HG03354 (cell line): ENCODE results near the gene ZIC1.

Experiments used
- ATAC-seq: cut with Tn5 transposase; IDR thresholded peaks from one replicate; pipeline ENCODE4 v1.9.1; 2021; ENCODE audit warnings: mild to moderate bottlenecking; ENCODE audit not compliant: unreplicated experiment, poor library complexity, severe bottlenecking

ZIC1 gene

GRCh38 chr3:147393261-147393942, 15.8 kb upstream of the ZIC1 start:
- ATAC-seq: no peak

GRCh38 chr3:147393943-147394883, 15.0 kb upstream of the ZIC1 start:
- ATAC-seq: no peak

- no peak for ATAC-seq
Observed at GRCh38 chr3:147394884-147395225, 14.3 kb upstream of the ZIC1 start.

GRCh38 chr3:147395899-147396711, 13.1 kb upstream of the ZIC1 start:
- ATAC-seq: no peak

GRCh38 chr3:147396712-147397046, 12.5 kb upstream of the ZIC1 start:
- no peak for ATAC-seq

GRCh38 chr3:147397155-147397874, 11.8 kb upstream of the ZIC1 start:
- ATAC-seq: no peak

GRCh38 chr3:147397875-147398812, 11.0 kb upstream of the ZIC1 start:
- ATAC-seq: no peak

- no peak for ATAC-seq
Observed at GRCh38 chr3:147398813-147399534, 10.2 kb upstream of the ZIC1 start.

GRCh38 chr3:147400111-147400510, 9.1 kb upstream of the ZIC1 start:
- ATAC-seq: no peak

GRCh38 chr3:147400999-147401398, 8.2 kb upstream of the ZIC1 start:
- no peak for ATAC-seq

GRCh38 chr3:147401421-147401820, 7.7 kb upstream of the ZIC1 start:
- no peak for ATAC-seq

- ATAC-seq: no peak
Observed at GRCh38 chr3:147402159-147402558, 7.0 kb upstream of the ZIC1 start.

GRCh38 chr3:147403511-147403910, 5.7 kb upstream of the ZIC1 start:
- no peak for ATAC-seq

GRCh38 chr3:147404000-147404799, 5.0 kb upstream of the ZIC1 start:
- no peak for ATAC-seq

GRCh38 chr3:147404800-147405230, 4.3 kb upstream of the ZIC1 start:
- no peak for ATAC-seq

GRCh38 chr3:147405231-147406027, 3.7 kb upstream of the ZIC1 start:
- no peak for ATAC-seq
